Pulmonary artery endothelial cell (primary cell): ENCODE data around the gene PSRC1. TPM values are rescaled to one million over a fixed set of nuclear protein-coding genes. Genes with fewer than 3 reads are reported as not detected.

ENCODE experiments used
- DNase-seq: peaks from one replicate; pipeline ENCODE4 v3.0.0-alpha.2; 2011; ENCODE audit warnings: low read depth, low spot score
- total RNA-seq: library from RNA; depleted of rRNA; stranded (reverse); fragments of >200 nt; gene quantifications from 2 replicates; pipeline ENCODE4 v1.2.3, GENCODE V29; 2014

PSRC1 gene
- total RNA-seq, 1 donor from 2014 or later: 5.5 TPM

DNA sequence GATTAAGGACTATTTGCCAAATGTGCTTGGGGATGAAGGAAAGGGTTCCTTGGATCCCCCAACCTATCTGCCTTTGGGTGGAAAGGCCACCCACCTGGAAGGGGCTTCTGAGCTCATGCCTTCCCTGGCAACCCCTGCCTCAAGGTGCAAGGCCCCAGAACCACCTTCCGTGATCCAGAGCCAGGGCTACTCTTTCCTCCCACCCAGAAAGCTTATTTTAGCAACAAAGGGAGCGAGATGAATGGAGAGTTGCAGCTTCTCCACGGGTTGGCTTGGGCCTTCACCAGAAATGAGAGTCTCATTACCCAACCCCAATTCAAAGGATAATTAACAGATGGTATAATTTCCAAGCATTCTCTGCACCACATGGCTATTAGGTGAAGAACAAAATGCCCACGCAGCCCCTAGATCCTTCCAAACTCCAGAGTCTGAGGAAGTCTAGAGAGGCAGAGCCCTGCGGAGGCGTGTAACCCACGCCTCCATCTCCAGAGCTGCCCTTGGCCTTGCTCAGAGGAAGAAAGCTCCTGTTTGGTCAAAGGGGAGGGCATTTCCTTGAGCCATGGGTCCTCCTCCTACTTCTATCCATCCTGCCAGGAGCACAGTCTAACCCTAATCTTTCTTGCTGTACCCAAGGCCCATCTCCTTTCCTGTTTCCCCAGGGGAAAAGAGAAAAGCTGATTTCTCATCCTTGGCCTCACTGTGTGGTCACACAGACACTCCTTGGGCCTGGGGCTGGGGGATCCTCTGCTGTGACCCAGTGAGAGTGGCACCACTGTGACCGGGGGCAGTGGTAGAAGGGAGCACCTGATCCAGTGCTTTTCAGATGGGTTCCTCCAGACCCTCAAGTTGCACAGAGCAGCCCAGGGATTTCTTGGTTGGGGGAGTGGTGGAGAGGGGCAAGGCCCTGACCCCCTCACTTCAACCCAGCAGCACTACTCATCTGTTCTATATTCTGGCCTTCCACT is 35.3 kb downstream of the PSRC1 start:
- no peak for DNase-seq

DNA sequence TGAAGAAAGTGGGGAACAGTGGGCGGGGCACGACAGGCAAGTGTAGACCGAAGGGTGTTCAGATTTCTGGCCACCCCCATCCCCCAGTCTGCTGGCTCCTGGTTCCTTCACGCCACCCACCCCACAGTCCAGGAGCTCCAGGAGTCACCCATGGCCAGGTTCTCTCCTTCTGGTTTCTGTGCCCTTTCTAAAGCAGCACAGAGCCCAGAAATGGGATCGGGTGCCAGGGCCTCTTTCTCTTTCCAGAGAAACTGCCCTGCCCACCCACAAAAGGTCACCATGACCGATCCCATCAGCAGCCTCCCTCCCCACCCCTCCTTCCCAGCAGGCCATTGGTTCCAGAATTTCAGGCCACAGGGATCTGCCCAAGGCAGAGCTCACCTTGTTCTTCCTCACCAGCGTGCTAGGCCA is 36.8 kb downstream of the PSRC1 start:
- no peak for DNase-seq

DNA sequence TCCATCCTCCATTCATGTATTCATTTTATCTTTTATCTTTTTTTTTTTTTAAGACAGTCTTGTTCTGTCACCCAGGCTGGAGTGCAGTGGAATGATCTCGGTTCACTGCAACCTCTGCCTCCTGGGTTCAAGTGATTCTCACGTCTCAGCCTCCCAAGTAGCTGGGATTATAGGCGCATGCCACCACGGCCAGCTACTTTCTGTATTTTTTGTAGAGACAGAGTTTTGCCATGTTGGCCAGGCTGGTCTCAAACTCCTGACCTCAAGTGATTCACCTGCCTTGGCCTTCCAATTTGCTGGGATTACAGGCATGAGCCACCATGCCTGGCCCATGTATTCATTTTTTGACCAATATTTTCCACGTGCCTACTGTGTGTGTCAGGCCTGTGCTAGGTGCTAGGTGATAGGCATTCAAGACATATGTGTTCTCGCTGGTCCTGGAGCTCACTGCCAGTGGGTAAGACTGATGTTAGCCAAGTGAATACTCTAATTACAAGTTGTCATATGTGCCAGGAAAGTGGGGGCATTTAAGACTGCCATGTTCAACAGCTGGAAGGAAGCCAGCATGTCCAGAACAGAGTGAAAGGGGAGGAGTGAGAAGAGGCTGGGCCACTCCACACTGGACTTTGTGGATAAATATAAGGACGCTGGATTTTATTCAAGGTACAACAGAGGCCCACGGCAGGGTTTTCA is 38.9 kb downstream of the PSRC1 start:
- DNase-seq: no peak

DNA sequence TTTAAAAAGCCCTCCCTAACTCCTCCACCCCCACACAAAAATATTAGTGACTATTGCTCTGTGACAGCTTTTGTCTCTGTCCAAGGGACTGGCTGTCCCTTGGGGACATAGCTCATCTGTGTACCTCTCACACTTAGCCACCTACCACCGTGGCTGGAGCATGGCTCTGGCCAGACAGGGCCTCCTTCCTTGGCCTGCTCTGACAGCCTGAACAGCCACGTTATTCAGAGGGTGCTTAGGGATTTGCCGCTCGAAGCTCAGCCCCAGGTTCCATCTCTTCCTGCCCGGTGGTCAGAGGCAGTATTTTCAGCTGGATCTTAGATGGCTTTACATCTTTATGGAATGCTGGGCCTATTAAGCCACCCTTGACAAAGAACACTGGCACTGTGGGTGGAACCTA is 39.7 kb downstream of the PSRC1 start:
- DNase-seq: no peak

DNA sequence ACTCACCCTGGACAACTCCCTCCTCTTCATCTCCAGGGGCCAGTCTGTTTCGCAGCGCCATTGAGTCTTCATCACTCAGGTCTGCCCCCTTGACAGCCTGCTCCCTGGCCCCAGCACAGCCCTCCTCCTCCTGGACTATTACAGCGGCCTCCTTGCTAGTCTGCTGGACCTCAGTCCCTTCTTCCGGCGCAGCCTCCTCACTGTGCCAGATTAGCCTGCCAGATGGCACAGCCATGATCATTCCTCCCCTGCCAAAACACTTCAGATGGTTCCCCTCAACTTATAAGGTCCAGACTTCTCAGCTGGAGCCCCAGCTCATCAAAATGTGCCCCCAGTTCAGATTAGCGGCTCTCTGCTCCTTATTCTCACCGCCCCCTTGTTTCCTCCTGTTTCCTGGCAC is 40.6 kb downstream of the PSRC1 start:
- no peak for DNase-seq

DNA sequence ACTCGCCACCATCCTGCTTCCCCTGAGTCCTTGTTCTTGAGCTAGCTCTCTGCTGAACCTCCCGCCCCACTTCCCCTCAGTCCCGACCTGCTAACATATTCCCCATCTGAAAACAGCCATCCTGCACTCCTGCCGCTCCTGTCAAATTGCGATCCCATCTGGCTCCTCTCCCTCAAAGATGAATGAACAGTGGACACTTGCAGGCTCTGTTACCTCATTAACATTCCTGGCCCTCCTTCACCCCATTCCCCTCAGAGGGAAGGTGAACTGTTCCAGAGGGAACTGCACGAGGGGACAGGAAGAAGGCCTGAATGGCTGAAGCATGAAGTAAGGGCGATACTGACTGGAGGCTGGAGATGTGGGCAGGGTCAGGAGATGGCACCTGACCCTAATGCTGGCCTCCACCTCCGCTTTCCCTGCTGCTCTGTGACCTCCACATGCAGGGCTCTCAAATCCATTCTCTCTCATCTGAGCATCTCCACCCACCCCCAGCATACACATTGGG is 41.1 kb downstream of the PSRC1 start:
- DNase-seq: no peak

DNA sequence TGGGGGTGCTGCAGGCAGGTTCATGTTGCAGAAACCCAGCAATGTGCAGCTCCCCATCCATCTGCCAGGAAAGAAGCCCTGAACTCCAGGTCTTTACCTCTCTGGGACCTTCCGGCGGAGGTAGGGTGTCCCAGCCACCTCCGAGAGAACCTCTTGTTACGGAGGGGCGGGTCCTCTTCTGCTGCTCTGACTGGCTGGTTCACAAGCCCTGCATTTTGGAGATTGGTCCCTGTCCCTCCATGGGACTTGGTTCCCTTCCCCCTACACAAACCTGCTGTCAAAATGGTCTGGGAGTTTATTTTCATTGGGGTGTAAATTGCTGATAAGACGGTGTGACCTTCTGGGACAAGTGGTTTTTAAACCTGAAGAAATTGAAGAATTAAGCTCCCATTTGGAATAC is 41.6 kb downstream of the PSRC1 start:
- DNase-seq: no peak

DNA sequence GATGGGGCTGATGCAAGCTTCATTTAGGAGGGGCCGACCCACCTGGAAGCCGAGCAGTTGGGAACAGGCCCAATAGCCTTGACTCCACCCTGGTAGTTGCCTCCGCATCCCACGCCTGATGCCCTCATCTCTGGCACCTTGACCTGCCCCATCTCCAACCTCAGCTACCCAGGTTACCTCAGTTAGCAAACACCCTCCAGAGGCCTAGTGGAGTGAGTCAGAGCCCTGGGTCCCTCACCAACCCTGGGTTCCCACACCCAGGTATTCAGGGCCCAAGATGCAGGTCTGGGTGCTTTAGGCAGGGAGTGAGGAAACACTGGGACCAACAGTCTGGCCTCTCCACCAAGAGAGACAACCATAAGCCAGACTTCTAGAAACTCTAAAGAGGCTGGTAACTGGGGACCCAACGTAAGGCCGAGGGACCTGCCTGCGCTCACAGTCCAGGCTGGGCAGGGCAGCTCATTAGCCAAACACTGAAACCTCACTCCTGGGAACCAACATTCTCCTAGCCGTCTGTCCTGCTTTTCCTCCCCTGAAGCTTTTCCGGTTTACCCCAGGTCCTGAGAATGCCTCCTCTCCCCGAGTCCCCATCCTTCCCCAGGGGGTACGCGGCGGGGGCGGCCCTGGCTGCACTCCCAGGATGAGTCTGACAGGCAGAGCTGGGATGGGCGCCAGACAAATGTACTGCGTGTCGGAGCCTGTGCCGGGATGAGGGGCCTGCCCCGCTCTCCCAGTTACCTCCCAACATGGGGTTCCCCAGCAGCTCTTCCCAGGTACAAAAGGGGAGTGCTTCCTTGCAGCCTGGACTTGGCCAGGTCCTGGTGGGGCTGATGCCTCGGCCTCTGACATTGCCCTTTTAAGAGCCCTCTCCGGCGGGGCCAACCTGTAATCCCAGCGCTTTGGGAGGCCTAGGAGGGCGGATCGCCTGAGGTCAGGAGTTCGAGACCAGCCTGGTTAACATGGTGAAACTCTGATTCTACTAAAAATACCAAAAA is 42.5 kb downstream of the PSRC1 start:
- DNase-seq: no peak

DNA sequence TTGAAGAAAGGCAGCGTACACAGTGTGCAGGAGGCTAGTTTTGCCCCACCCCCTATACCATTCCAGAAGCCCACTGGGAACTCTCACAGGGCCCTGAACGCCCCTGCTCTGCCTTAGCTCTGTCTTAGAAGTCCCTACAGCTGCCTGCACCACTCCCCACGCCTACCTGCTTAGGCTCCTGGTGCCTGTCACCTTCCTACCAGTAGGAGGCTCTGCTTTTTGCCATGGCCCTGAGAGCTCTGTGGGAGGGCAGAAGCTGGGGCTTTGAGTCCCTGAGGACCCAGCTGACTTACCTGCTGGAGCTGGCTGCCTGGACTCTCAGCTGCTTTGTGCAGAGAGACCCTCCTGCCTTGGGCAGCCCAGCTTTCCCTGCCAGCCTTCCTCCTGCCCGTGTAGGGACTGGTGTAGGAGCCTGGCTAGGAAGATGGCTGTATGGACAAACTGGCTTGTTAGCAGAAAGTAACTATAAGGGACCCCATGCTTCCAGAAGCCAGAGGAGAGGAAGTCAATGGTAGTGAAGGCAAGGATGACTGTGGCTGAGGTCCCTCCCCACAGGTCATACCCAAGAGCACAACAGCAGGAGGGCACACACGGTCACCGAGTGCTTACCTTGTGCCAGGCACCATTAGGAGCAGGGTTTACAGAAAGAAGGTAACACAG is 43.4 kb downstream of the PSRC1 start:
- DNase-seq: no peak

DNA sequence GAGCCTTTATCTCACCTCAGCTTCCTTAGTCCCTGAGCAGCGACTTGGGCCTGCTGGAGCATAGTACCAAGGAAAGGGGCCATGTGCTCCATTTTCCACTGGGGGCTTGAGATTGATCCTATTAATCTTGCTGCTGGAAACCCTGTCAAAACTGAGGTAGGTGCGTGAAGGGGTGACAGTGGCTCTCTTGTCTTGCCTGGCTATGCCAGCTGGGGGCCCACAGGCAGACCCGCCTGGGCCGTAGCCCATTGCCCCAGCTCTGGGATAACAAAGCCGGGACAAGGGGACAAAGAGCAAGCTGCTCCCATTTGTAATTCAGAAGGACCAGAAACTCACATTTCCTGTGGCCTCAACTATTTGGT is 43.9 kb downstream of the PSRC1 start:
- DNase-seq: no peak

DNA sequence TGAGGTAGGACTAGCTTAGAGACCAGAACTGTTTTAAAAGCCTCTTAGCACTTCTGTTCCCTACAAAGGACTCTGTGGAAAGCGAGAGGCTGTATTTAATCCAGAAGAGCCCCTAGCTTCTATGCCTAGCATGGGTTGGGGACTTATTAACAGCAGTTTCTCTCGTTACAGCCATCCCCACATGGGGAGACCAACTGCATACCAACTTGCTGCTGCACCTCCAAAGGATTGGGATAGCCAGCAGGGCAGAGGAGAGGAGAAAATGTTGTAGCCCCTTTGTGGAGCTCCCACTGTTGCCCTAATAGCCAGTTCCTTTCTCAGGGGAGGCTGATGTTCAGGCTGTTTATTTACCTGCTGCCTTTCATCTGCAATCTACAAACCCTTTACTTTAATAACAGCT is 44.6 kb downstream of the PSRC1 start:
- DNase-seq: no peak

DNA sequence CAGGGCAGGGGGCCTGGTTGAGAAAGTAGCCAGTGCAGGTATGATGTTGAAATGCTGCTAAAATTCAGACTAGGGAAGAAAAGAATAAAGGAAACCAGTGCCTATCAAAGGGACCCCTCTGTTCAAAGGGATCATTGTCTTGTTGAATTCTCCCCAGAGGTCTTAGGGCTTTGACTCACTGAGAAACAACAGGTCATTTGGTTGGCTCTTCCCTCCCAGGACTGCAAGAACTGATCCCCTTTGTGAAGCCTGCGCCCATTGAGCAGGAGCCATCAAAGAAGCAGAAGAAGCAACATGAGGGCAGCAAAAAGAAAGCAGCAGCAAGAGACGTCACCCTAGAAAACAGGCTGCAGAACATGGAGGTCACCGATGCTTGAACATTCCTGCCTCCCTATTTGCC is 45.4 kb downstream of the PSRC1 start:
- no peak for DNase-seq

DNA sequence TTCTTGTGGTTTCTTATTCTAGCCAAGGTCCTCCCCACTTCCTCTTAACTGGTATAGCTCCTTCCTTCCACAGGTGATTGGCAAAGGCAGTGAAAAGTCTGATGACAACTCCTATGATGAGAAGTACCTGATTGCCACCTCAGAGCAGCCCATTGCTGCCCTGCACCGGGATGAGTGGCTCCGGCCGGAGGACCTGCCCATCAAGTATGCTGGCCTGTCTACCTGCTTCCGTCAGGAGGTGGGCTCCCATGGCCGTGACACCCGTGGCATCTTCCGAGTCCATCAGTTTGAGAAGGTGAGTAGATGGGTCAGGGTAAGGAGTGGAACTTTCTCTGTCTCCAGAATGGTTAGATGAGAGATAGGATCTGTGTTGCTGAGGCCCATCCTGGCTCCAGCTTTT is 47.8 kb downstream of the PSRC1 start:
- no peak for DNase-seq

DNA sequence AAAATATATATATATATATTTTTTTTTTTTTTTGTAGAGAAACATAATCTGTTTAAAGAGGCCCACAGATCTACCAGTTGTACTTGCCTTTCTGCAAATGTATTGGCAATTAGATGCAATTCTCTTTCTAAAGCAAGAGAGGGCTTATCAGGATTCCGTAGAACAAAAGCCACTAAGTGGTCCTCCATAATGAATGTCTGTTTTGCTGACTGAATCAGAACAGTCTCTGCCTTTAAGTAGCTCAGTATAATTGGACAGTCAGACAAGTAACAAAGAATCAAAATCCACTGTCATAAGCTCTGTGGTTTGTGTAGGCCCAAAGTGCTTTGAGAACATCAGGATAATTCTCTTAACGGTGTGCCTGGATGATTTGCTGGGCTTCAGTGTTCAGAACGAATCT is 51.9 kb downstream of the PSRC1 start:
- DNase-seq: no peak

Other genes starting within 250 kb of the PSRC1 start
- 18.7 and 21.2 TPM in 2 replicates for gene WDR47, start 241.0 kb downstream of the PSRC1 start, total RNA-seq
- gene TAF13, start 207.1 kb downstream of the PSRC1 start, total RNA-seq: 68.0 and 145 TPM in 2 replicates
- 24.4 and 29.6 TPM in 2 replicates for gene TMEM167B, start 192.4 kb downstream of the PSRC1 start, total RNA-seq
- gene ELAPOR1, start 169.0 kb downstream of the PSRC1 start, total RNA-seq: 0.21 and 0.26 TPM in 2 replicates
- 232 and 251 TPM in 2 replicates for gene SARS1, start 69.2 kb downstream of the PSRC1 start, total RNA-seq
- 1.1 and 1.3 TPM in 2 replicates for gene CELSR2, start 33.6 kb downstream of the PSRC1 start, total RNA-seq
- not detected in 2 replicates for gene MYBPHL, start 23.9 kb upstream of the PSRC1 start, total RNA-seq
- 14.5 and 18.4 TPM in 2 replicates for gene SORT1, start 114.8 kb upstream of the PSRC1 start, total RNA-seq
- gene PSMA5, start 143.3 kb upstream of the PSRC1 start, total RNA-seq: 69.6 and 74.4 TPM in 2 replicates
- 0.04 TPM in 1 of 2 replicates, not detected in the other for gene SYPL2, start 183.4 kb upstream of the PSRC1 start, total RNA-seq
- 0.99 and 1.1 TPM in 2 replicates for gene ATXN7L2, start 200.8 kb upstream of the PSRC1 start, total RNA-seq
- 4.0 and 5.0 TPM in 2 replicates for gene CYB561D1, start 210.9 kb upstream of the PSRC1 start, total RNA-seq
- gene AMIGO1, start 226.6 kb upstream of the PSRC1 start, total RNA-seq: 1.8 and 2.4 TPM in 2 replicates